ENCODE results near the gene PTPN23.
"Not testable (repeated sequence)": the region's sequence is repeated elsewhere in the genome, so short reads cannot be mapped to it uniquely, and the experiment has no call there.

PTPN23 gene

DNA sequence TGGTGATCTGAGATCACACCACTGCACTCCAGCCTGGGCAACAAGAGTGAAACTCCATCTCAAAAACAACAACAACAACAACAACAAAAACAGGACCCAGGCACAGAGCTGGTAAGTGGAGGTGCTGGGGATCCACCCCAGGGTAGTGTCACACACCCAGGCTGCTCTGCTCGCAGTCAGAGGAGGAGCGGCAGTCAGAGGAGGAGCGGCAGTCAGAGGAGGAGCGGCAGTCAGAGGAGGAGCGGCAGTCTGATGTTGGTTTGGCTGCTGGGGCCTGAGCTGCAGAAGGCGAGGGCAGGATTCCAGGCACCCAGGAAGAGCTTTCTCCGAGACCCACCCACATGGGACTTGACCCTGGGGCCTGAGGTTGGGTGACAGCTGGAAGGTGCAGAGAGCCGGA lies 10.8 kb upstream of the PTPN23 start:
- not testable (repeated sequence) for DNase-seq

DNA sequence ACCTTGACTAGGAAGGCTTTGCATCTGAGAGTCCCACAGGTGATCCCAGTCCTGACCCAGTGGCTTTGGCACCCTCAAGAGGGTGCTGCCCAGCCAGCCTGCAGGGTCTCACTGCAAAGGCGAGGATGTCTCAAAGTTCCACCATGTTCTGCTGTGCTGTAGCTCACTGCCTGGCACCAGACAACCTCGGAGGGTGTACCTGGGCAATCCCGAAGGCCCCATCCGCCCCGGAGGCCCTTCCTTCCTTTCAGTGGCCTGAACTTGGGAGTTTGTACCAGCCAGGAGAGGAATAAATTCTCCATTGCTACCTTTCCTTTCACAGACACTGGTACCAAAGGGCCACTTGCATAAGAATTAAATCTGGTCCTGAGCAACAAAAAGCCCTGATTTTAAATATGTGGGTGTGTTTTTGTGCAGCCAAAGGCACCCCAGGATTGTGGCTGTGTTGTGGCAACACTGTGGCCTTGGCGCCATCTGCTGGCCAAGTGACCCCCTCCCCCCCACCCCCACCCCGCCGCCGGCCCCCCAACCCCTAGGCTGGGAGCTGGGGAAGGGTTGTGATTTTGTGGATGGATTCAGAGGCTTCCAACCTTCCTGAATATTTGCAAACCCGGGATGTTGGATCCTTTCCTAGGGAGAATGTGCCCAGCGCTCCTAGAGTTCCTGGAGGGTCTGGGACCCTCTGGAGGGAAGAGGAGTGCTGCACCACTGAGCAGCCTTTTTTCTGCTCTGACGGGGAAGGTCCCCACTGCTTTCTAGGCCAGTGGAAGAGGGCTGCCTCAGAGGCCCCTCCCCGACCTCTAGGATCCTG lies 9.7 kb upstream of the PTPN23 start:
- peak in 7 of 51 donors; percentile 1 to 44 (median 13) for DNase-seq

DNA sequence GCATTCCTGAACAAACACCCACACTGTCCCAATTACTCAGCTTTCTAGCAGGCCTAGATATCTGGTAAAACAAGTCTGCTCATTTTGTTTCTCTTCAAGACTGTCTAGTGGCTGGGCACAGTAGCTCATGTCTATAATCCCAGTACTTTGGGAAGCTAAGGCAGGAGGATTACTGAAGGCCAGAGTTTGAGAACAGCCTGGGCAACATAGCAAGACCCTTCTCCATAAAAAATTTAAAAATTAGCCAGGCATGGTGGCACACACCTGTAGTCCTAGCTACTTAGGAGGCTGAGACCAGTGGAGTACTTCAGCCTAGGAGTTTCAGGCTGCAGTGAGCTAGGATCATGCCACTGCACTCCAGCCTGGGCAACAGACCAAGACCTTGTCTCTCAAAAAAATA lies 6.2 kb upstream of the PTPN23 start:
- no peak for DNase-seq

DNA sequence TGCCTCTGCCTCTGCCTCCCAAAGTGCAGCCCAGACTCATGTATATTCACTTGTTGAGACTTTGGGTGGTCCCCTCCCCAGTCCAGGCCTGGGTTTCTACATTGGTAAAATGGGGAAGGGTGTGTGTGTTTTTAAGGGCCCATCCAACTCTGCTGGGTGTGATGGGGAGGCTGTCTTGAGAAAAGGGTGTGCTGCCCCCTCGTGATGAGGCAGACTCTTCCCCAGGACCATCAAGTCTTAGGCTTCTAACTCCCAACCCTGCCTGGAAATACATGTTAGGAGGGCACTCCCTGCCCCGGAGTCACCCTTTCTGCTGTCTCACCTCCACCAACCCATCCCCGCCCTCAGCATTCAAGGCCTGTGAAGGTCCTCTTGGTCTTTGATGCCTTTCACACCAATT lies 4.4 kb upstream of the PTPN23 start:
- no peak for DNase-seq

DNA sequence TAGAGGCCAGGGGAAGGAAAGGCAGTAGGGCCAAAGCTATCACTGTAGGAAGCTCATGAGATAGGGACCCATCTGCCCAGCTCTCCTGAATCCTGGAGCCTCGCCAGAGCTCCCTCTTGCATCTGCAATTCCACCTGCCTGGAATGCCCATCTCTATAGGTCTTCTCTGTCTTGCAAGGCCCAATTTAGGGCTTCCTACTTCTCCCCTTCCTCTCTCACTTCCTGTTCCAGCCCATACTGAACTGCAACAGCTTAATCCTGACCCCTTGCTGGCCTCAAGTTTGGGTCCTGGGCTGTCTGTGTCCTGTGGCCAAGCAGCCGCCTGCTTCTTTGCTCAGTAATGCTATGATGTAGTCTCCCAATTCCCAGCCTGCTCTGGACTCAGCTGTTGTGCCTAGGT lies 3.6 kb upstream of the PTPN23 start:
- DNase-seq = no peak

DNA sequence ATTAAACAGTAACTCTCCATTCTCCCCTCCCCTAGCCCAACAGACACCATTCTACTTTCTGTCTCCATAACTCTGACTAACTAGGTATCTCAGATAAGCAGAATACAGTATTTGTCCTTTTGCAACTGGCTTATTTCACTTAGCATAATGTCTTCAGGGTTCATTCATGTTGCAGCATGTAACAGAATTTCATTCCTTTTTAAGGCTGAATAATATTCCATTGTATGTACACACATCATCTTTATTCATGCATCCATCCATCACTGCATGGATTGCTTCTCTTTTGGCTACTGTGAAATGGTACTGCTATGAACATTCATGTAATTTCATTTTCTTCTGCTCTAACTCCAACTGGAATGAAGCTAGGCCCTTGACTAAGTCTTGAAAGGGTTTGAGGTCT lies 2.0 kb upstream of the PTPN23 start:
- DNase-seq = no peak

DNA sequence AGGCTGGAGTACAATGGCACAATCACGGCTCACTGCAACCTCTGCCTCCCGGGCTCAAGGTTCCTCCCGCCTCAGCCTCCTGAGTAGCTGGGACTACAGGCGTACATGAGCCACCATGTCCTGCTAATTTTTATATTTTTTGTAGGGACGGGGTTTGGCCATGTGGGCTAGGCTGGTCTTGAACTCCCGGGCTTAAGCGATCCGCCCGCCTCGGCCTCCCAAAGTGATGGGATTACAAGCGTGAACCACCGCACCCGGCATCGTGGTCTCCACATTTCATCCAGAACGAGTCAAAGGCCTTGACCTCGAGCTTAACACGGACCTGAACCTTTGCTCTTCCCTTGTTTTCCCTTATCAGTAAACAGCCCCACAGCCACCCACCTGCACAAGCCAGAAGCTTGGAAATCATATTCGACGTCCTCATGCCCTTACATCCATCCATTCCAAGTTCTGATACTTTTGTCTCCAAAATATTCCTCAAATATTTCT lies 1.4 kb upstream of the PTPN23 start:
- DNase-seq = no peak

DNA sequence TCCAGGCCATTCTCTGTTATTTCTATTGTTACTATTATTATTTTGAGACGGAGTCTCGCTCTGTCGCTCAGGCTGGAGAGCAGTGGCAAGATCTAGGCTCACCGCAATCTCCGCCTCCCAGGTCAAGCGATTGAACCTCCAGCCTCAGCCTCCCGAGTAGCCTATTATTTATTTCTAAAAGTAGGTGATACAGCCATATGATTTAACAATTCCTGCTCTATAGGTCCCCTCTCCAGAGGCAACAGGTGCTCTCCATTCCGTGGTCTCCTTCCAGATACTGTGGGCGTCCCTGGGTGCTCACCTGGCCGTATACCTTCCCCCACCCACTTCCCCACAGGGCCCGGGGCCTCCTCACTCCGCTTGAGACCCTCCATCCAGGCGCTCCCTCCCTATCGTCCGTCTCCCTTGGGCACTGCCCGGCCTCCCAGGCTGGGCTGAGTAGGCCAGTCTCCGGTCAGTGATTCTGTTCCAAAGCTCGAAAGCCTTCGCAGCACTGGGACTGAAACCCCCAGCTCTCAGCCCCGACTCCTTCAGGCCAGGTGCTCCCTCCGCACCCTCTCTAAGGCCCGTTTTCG lies 708 bp upstream of the PTPN23 start:
- peak in 2 of 51 donors; percentile 49 to 62 for DNase-seq

DNA sequence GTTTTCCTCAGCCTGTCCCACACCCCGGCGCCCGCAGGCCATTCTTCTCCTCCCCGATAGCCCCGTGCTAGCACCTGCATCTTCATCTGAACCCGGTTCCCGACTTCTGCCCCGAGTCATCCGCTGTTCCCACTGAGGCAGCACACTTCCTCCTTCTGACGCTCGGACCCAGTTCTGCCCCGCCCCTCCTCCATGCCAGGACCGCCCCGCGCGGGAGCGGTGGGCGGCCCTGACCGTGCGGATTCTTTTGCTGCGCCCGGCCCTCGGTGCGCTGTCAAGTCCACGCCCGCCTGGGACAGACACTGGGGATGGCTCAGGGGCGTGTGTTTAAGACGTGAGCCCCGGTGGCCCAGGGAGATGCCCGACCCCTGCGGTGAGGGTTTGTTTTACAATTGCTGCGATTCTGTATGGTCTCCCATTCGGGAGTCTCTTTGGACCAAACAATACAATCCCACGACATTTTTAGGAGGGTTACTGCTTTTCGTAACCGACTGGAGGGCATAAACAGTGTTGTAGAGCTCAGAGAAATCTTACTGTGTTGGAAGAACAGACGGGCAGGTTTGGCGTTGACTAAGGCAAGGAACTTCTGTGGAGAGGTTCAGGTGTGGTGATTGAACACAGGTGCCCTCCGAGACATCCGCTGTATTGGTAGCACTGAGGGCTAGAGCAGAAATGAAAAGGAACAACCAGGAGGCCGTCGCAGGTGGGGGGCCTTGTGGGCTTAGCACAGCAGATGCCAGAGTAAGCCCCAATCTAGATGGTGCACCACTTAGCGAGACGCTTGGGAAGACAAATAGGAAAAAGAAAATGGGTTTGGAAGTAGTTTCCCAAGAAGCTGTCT lies 716 bp downstream of the PTPN23 start:
- DNase-seq = peak in 48 of 51 donors; percentile 28 to 88 (median 68)

DNA sequence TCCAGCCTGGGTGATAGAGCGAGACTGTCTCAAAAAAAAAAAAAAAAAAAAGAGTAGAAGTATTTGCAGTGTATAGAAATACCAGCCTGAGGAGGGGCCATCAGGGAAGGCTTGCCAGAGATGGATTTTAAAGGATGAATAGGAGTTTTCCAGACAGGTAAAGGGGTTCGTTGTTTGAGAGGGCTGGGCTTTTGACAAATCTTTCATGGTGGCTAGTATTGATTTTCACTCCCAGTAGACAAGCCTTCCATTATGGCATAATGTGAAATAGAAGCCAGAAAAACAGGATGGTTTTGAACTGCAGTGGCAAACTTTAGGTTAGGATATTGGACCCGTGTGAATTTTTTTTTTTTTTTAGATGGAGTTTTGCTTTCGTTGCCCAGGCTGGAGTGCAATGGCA lies 3.6 kb downstream of the PTPN23 start:
- DNase-seq = no peak

DNA sequence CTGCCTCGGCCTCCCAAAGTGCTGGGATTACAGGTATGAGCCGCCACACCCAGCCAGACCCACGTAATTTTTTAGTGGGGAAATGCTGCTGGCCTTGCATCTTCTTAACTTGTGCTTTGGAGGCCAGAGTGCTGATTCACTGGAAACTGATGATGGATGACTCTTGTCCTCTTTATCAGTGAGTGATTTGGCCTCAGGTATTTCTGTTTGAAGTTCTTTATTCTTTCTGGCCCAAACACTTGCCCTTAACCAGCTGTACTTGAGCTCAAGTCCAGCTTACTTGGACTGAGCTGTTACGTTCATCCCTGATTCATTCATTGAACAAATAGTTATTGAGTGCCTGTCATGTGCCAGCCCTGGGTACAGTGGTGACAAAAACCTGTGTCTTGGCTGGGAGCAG lies 4.2 kb downstream of the PTPN23 start:
- no peak for DNase-seq

DNA sequence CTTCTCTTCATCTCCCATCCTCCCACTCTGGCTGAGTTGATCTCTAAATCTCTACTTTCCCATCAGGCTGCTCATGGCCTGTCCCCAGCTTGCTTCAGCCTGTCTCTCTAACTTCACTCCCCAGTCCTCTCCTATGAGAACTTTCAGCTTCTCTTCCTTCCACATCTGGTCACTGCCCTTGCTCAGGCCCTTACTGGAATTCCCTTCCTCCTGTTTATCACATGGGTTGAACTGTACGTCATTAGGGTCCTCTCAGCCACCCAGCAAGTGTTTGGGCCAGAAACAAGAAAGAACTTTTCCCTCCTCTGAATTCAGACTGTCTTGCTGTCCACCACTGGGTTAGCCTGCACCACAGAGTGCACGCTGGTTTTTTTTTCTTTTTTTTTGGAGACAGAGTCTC lies 5.0 kb downstream of the PTPN23 start:
- DNase-seq = no peak

DNA sequence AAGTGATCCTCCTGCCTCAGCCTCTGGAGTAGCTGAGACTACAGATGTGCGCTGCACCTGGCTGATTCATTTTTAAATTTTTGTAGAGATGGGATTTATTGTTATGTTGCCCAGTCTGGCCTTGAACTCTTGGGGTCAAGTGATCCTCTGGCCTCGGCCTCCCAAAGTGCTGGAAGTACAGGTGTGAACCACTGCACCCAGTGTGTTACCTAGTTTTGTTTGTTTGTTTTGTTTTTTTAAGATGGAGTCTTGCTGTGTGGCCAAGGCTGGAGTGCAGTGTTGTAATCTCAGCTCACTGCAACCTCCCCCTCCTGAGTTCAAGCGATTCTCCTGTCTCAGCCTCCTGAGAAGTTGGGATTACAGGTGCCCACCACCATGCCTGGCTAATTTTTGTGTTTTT lies 12.1 kb downstream of the PTPN23 start:
- no peak for DNase-seq

DNA sequence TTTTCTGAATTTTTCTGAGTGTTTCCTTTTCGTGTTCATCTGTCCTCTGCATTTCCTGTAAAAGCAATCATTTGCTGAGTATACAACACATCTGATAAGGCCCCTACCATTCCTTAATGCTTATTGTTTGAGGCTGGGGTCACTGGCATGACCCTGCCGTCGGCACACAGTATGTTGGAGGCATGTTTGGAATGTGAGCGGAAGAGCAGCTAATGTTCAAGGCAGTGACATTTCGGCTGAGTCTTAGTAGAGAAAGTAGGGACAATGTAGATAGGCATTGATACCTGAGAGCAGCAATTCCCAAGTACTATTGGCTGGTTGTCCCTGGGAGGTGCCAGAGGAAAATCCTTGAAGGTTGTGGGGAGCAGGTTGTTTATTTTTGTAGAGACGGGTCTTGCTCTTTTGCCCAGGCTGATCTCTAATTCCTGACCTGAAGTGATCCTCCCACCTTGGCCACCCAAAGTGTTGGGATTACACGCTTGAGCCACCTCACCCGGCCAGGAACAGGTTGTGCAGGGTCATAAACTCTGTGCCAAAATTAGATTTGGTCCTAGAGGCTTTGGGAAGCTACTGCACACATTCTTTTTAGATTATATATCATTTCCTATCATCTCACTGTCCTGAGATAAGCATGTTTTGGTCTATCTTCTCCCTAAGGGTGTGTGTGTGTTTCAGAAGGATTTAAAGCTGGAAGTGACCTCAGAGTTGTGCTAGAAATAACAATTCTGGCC lies 13.5 kb downstream of the PTPN23 start:
- DNase-seq = no peak

DNA sequence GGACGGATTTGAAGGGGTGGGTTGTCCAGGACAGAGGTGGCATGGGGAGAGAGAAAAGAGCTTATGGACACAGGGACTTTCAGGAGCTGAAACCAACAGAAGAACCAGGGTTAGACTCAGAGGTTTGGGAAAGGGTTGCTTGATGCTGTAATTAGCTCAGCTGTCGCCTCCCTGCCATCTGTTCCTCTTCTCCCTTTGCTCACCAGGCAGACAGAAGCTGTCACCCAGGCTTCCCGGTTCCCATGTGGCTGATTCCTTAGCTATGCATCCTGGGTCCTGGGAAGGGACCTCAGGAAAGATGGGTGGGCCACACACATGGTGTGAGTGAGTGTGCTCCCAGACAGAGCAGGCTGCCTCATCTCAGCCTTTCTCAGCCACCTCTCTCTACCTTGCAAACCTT lies 14.1 kb downstream of the PTPN23 start:
- DNase-seq = peak in 1 of 51 donors; percentile 38

DNA sequence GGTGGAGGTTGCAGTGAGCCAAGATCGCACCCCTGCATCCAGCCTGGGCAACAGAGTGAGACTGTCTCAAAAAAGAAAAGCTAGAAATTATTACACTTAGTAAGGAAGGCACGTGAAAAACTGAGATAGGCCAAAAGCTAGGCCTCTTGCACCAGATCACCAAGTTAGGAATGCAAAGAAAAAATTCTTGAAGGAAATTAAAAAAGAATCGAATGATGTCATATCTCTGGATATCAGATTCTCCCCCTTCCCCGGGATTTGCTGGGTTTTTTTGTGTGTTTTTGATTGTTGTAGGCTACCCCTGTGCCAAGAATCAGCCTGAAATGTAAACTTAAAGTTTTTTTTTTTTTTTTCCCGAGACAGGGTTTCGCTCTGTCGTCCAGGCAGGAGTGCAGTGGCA lies 17.4 kb downstream of the PTPN23 start:
- DNase-seq = no peak

DNA sequence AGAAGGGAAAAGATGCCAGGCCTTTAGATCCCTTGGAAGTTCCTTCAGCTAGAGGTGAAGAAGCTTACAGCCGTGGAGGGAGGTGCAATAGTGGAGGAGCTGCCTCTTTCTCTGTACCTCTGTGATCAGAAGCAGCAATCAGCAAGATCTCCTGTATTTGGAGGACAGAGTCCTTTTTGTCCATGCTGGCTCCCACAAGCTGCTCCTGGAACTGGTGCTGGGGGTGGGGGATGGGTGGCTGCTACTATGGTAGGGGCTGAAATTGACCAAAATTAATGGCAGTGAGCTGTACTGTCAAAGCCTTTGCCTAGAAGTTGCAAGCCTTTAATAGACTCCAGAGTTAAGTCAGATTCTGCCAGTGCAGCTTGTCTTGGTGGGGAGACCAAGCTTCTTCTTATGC lies 18.2 kb downstream of the PTPN23 start:
- DNase-seq = peak in 1 of 51 donors; percentile 5

DNA sequence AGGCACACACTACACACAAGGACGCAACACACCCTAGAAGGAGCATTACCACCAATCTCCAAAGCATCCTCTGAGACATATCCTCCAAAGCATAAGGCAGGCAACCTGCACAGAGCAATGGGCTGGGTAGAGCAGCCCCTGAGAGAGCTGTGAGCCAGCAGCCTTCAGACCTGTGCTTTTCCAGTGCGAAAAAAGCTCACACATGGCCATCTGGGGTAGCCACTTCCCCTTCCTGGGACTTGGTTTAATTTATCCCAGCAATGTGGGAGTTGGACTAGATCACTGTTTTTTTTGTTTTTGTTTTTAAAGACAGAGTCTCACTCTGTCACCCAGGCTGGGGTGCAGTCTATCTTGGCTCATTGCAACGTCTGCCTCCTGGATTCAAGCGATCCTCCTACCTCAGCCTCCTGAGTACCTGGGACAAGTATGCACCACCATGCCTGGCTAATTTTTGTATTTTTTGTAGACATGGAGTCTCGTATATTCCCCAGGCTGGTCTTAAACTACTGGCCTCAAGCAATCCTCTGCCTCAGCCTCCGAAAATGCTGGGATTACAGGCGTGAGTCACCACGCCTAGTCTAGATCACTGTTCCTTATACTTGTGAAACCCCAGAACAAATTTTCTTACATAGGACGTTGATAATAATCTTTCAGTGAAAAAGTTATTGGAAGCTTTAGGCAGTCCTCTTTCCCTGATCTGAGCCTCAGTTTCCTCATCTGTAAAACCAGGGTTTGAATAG lies 18.9 kb downstream of the PTPN23 start:
- no peak for DNase-seq

DNA sequence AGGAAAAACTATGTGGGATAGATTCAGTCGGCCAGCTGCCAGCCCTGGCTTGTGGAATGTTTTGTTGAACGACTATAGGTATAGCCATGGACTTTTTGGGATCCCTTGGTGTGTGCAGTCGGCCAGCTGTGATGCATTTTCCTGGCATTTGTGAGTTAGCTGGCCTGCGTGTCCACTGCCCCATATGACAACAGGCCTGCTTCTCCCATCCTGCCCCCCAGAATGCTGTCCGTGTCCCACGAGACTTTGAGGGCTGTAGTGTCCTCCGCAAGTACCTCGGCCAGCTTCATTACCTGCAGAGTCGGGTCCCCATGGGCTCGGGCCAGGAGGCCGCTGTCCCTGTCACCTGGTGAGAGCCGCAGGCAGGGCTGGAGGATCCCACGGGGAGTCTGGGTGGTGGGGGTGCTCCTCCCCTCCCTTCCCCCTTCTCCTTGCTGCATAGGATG lies 23.6 kb downstream of the PTPN23 start:
- DNase-seq = no peak

DNA sequence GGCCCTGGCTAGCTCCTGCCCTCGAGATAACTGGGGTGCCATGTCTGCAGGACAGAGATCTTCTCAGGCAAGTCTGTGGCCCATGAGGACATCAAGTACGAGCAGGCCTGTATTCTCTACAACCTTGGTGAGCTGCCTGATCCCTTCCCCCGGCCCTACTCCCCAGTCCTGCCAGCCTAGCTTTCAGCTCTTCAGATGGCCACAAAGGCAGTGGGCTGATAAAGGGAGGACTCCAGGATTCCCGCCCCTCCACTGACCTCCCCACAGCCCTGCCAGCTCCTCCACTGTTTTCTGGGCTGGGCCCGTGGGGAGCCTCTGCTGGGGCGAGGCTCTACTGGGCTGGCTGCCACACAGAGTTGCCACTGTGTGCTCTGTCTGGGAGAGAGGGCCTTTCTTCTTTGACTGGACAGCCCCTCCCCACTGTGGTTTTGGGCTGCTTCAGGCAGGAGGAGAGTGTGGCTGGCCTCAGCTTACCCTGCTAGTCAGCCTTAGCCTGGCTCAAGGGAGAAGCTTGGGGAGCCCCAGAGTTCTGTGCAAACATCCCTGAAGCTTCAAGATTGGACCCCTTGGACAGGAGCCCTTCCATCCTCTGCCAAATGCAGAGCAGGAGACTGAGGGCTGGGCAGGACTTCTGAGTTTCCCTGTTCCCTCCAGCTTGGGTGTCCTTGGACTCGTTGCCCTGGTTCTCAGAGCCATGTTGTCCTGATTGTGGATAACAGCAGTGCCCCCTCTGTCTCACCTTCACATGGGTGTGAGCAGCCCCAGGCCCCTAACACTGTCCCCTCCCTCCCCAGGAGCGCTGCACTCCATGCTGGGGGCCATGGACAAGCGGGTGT lies 24.4 kb downstream of the PTPN23 start:
- peak in 41 of 51 donors; percentile 15 to 87 (median 64) for DNase-seq
